ENCODE results near the gene BHLHE23. TPM values are rescaled to one million over a fixed set of nuclear protein-coding genes. Genes with fewer than 3 reads are reported as not detected.

Gene BHLHE23
- total RNA-seq, 2 experiments from 2014 or later: not detected

DNA sequence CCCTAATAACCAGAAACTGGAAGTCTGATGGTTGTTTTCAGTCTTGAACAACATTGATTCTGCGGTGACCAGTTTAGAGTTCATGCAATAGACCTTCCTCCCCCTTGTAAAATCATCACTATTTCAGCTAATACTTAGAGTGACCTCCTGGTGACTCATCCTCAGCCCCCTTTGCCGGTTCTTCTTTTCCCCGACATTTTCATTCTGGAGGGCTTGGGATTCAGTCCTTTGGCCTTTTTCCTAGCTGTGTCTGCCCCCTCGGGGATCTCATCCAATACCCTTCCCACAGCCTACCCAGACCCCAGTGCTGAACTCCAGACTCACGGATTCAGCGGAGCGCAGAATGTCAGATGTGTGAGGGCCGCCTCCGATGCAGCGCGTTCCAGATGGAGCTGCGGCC, 7.5 kb upstream of the BHLHE23 start:
- no peak overlapping the region for H2AFZ ChIP-seq (ENCODE audit: low read length)
- TF ChIP-seq, protein P1, sequence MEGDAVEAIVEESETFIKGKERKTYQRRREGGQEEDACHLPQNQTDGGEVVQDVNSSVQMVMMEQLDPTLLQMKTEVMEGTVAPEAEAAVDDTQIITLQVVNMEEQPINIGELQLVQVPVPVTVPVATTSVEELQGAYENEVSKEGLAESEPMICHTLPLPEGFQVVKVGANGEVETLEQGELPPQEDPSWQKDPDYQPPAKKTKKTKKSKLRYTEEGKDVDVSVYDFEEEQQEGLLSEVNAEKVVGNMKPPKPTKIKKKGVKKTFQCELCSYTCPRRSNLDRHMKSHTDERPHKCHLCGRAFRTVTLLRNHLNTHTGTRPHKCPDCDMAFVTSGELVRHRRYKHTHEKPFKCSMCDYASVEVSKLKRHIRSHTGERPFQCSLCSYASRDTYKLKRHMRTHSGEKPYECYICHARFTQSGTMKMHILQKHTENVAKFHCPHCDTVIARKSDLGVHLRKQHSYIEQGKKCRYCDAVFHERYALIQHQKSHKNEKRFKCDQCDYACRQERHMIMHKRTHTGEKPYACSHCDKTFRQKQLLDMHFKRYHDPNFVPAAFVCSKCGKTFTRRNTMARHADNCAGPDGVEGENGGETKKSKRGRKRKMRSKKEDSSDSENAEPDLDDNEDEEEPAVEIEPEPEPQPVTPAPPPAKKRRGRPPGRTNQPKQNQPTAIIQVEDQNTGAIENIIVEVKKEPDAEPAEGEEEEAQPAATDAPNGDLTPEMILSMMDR (conservative IDR thresholded peaks at IDR 0.05; ENCODE audit: low read length): no peak
- no peak for TF ChIP-seq EZH2phosphoT487 (IDR thresholded peaks at IDR 0.05; ENCODE audit: borderline replicate concordance, low read depth, low read length)
- peaks cover 13% of the 10 kb centered on the region; the same call in 1 of the 2 replicates for H3K9me3 ChIP-seq (ENCODE audit: low read length)
- H3K36me3 ChIP-seq (ENCODE audit: insufficient read depth, low read length): no peaks in the 10 kb centered on the region
- DNase-seq (ENCODE audit: low spot score): no peak
- H3K9me2 ChIP-seq (ENCODE audit: insufficient read depth, low read length): no peaks in the 10 kb centered on the region
- CTCF ChIA-PET (ENCODE audit: unreplicated experiment): no interaction called here
- H3K4me2 ChIP-seq (ENCODE audit: low read length): no peak overlapping the region
- no peak overlapping the region for H3K27ac ChIP-seq (ENCODE audit: low read depth, low read length, poor library complexity, severe bottlenecking)
- intact Hi-C loops (cut with micrococcal nuclease; ENCODE audit: unreplicated experiment): no loop called here
- no TSS peak for BruUV-seq (replicated peaks)
- peaks cover 2% of the 10 kb centered on the region for H3K4me1 ChIP-seq (ENCODE audit: insufficient read depth, low read length, poor library complexity, severe bottlenecking)
- no peaks in the 10 kb centered on the region for H4K20me1 ChIP-seq (ENCODE audit: insufficient read depth, low read length)
- POLR2A ChIA-PET: no interaction called here
- no peak overlapping the region for H3K4me3 ChIP-seq (ENCODE audit: low read depth, low read length, poor library complexity, severe bottlenecking)
- no peaks in the 10 kb centered on the region for H3K79me2 ChIP-seq (ENCODE audit: insufficient read depth, low read depth, low read length)

DNA sequence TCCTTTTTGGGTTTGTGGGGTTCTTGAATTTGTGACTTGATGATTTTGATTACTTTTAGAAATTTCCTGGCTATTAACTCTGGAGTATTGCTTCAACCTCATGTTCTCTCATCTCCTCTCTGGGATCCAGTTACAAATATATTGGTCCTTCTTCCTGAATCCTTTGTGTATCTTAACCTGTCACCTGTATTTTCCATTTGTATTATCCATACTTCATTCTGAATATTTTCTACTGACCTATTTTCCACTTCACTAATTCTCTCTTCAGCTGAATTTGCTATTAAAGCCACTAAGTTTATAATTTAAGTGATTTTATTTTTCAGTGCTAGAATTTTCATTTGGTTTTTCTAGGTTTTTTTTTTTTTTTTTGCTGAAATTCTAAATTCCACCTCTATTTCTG, 6.4 kb upstream of the BHLHE23 start:
- H3K36me3 ChIP-seq (ENCODE audit: insufficient read depth, low read length): no peaks in the 10 kb centered on the region
- no peak overlapping the region for H2AFZ ChIP-seq (ENCODE audit: low read length)
- ChIA-PET POLR2A (interaction anchor here (0.7 kb wide), 1 partner anchor 1394 kb away, joined by 4 read pairs; no protein-coding TSS in a partner anchor), CTCF (ENCODE audit: unreplicated experiment) (no interaction called here)
- H4K20me1 ChIP-seq (ENCODE audit: insufficient read depth, low read length): no peaks in the 10 kb centered on the region
- no peak for DNase-seq (ENCODE audit: low spot score)
- no peak for TF ChIP-seq EZH2phosphoT487 (IDR thresholded peaks at IDR 0.05; ENCODE audit: borderline replicate concordance, low read depth, low read length)
- TF ChIP-seq, protein P1 (conservative IDR thresholded peaks at IDR 0.05; ENCODE audit: low read length): no peak
- peaks cover 4% of the 10 kb centered on the region for H3K4me1 ChIP-seq (ENCODE audit: insufficient read depth, low read length, poor library complexity, severe bottlenecking)
- no TSS peak for BruUV-seq (replicated peaks)
- H3K4me2 ChIP-seq (ENCODE audit: low read length): no peak overlapping the region
- peaks cover 13% of the 10 kb centered on the region; the same call in 1 of the 2 replicates for H3K9me3 ChIP-seq (ENCODE audit: low read length)
- H3K79me2 ChIP-seq (ENCODE audit: insufficient read depth, low read depth, low read length): no peaks in the 10 kb centered on the region
- no peak overlapping the region for H3K4me3 ChIP-seq (ENCODE audit: low read depth, low read length, poor library complexity, severe bottlenecking)
- intact Hi-C loops (cut with micrococcal nuclease; ENCODE audit: unreplicated experiment): no loop called here
- H3K9me2 ChIP-seq (ENCODE audit: insufficient read depth, low read length): no peaks in the 10 kb centered on the region
- no peak overlapping the region for H3K27ac ChIP-seq (ENCODE audit: low read depth, low read length, poor library complexity, severe bottlenecking)

DNA sequence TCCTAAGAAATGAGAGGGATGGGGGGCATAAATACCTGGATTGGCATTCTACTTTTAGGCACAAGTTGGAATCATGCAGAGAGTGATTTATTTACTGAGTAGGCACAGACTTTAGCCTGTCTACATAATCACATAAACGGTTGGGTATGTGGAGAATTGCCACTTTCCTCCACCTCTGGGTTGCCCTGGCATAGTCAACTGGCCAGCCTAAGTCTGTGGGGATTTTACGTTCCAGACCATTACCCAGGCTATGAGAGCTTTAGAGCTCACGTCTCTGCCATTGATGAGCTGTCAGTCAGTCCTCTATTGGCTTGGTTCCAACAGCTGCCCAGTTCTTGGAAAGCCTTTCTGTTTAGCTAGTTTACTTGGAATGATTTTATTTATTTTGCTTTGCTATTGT, 5.0 kb upstream of the BHLHE23 start:
- no peak overlapping the region for H3K4me3 ChIP-seq (ENCODE audit: low read depth, low read length, poor library complexity, severe bottlenecking)
- no peak overlapping the region for H3K4me2 ChIP-seq (ENCODE audit: low read length)
- no peaks in the 10 kb centered on the region for H3K79me2 ChIP-seq (ENCODE audit: insufficient read depth, low read depth, low read length)
- H3K4me1 ChIP-seq (ENCODE audit: insufficient read depth, low read length, poor library complexity, severe bottlenecking): peaks cover 4% of the 10 kb centered on the region
- DNase-seq (ENCODE audit: low spot score): no peak
- H4K20me1 ChIP-seq (ENCODE audit: insufficient read depth, low read length): no peaks in the 10 kb centered on the region
- CTCF ChIA-PET (ENCODE audit: unreplicated experiment): no interaction called here
- H3K36me3 ChIP-seq (ENCODE audit: insufficient read depth, low read length): no peaks in the 10 kb centered on the region
- no peak overlapping the region for H2AFZ ChIP-seq (ENCODE audit: low read length)
- POLR2A ChIA-PET: interaction anchor here (0.7 kb wide), 1 partner anchor 121 kb away, joined by 3 read pairs; no protein-coding TSS in a partner anchor
- BruUV-seq (replicated peaks): no TSS peak
- H3K9me3 ChIP-seq (ENCODE audit: low read length): peaks cover 13% of the 10 kb centered on the region; the same call in 1 of the 2 replicates
- TF ChIP-seq, protein P1 (conservative IDR thresholded peaks at IDR 0.05; ENCODE audit: low read length): no peak
- TF ChIP-seq EZH2phosphoT487 (IDR thresholded peaks at IDR 0.05; ENCODE audit: borderline replicate concordance, low read depth, low read length): no peak
- intact Hi-C loops (cut with micrococcal nuclease; ENCODE audit: unreplicated experiment): no loop called here
- no peaks in the 10 kb centered on the region for H3K9me2 ChIP-seq (ENCODE audit: insufficient read depth, low read length)
- H3K27ac ChIP-seq (ENCODE audit: low read depth, low read length, poor library complexity, severe bottlenecking): no peak overlapping the region

Data from OCI-LY7 (cell line).